Measurements from ENCODE around the gene SPOCK1.

The SPOCK1 gene

GRCh38 chr5:137491121-137491520 lies 8.0 kb downstream of the SPOCK1 start:
- no peak for DNase-seq

GRCh38 chr5:137490591-137490990 lies 8.5 kb downstream of the SPOCK1 start:
- no peak for DNase-seq

- no peak for DNase-seq
Measured at GRCh38 chr5:137488974-137489373, 10.2 kb downstream of the SPOCK1 start.

GRCh38 chr5:137488516-137488915 lies 10.6 kb downstream of the SPOCK1 start:
- no peak for DNase-seq

GRCh38 chr5:137487600-137487999 lies 11.5 kb downstream of the SPOCK1 start:
- no peak for DNase-seq

- DNase-seq = no peak
Measured at GRCh38 chr5:137486707-137487106, 12.4 kb downstream of the SPOCK1 start.

- DNase-seq = no peak
Measured at GRCh38 chr5:137481596-137481995, 17.5 kb downstream of the SPOCK1 start.

GRCh38 chr5:137478043-137478442 lies 21.1 kb downstream of the SPOCK1 start:
- DNase-seq = no peak

GRCh38 chr5:137470921-137471220 lies 28.3 kb downstream of the SPOCK1 start:
- no peak for DNase-seq

GRCh38 chr5:137470111-137470920 lies 28.8 kb downstream of the SPOCK1 start:
- no peak for DNase-seq

GRCh38 chr5:137466889-137467288 lies 32.2 kb downstream of the SPOCK1 start:
- no peak for DNase-seq

GRCh38 chr5:137465930-137466329 lies 33.2 kb downstream of the SPOCK1 start:
- no peak for DNase-seq

- DNase-seq = no peak
Measured at GRCh38 chr5:137462816-137463520, 36.2 kb downstream of the SPOCK1 start.

GRCh38 chr5:137462265-137462590 lies 36.9 kb downstream of the SPOCK1 start:
- no peak for DNase-seq

- DNase-seq = no peak
Measured at GRCh38 chr5:137461391-137462264, 37.5 kb downstream of the SPOCK1 start.

- no peak for DNase-seq
Measured at GRCh38 chr5:137454671-137455070, 44.5 kb downstream of the SPOCK1 start.

GRCh38 chr5:137453483-137454080 lies 45.5 kb downstream of the SPOCK1 start:
- no peak for DNase-seq

- DNase-seq = no peak
Measured at GRCh38 chr5:137450759-137451158, 48.4 kb downstream of the SPOCK1 start.

- no peak for DNase-seq
Measured at GRCh38 chr5:137448868-137449267, 50.3 kb downstream of the SPOCK1 start.

GRCh38 chr5:137446615-137447014 lies 52.5 kb downstream of the SPOCK1 start:
- no peak for DNase-seq

- DNase-seq = no peak
Measured at GRCh38 chr5:137446151-137446550, 53.0 kb downstream of the SPOCK1 start.

GRCh38 chr5:137442660-137443059 lies 56.5 kb downstream of the SPOCK1 start:
- no peak for DNase-seq

GRCh38 chr5:137441476-137441875 lies 57.6 kb downstream of the SPOCK1 start:
- DNase-seq = no peak

All from effector CD8-positive, alpha-beta T cell (primary cell).